Adrenal gland (tissue), 5 donors: ENCODE results near the gene FAM177B.

Experiments
- POLR2A ChIP-seq, 2 donors: fragments of 450-650 bp; IDR thresholded peaks; one replicate each; pipeline ENCODE4 v1.6.1; 2017; ENCODE audit warnings: antibody characterized with exemption in 2 of 2, mild to moderate bottlenecking in 2 of 2, moderate library complexity in 1 of 2
- TF ChIP-seq, protein P1 (sequence below), 6 experiments: fragments of 450-650 bp in 4 of 6; fragments of 200-600 bp in 2 of 6; sonication (generic) in 1 of 6; IDR thresholded peaks; 1 replicate in 5 of 6; 2 replicates in 1 of 6; pipeline versions ENCODE4 v1.5.1 to v1.8.0; 2016 to 2021; ENCODE audit warnings: antibody characterized with exemption in 6 of 6, mild to moderate bottlenecking in 2 of 6, moderate library complexity in 1 of 6
- donor health status: DM: no; HTN: no; CAD: no.

DNA sequence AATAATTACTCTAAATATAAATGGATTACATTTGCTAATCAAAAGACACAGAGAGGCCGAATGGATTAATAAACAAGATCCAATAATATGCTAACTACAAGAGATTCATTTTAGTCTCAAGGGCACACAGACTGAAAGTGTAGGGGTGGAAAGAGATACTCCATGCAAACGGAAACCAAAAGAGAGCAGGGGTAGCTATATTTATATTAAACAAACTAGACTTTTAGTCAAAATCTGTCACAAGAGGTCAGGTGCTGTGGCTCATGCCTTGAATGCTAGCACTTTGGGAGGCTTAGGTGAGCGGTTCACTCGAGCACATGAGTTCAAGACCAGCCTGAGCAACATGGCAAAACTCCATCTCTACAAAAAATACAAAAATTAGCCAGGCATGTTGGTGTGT, 44.2 kb downstream of the FAM177B start:
- TF ChIP-seq, protein P1, sequence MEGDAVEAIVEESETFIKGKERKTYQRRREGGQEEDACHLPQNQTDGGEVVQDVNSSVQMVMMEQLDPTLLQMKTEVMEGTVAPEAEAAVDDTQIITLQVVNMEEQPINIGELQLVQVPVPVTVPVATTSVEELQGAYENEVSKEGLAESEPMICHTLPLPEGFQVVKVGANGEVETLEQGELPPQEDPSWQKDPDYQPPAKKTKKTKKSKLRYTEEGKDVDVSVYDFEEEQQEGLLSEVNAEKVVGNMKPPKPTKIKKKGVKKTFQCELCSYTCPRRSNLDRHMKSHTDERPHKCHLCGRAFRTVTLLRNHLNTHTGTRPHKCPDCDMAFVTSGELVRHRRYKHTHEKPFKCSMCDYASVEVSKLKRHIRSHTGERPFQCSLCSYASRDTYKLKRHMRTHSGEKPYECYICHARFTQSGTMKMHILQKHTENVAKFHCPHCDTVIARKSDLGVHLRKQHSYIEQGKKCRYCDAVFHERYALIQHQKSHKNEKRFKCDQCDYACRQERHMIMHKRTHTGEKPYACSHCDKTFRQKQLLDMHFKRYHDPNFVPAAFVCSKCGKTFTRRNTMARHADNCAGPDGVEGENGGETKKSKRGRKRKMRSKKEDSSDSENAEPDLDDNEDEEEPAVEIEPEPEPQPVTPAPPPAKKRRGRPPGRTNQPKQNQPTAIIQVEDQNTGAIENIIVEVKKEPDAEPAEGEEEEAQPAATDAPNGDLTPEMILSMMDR (IDR thresholded peaks at IDR 0.05): no peak
- TF ChIP-seq POLR2A (IDR thresholded peaks at IDR 0.05): no peak
